ENCODE results near the gene CDH1.
"Not testable (repeated sequence)": the region's sequence is repeated elsewhere in the genome, so short reads cannot be mapped to it uniquely, and the experiment has no call there.

CDH1 gene

GRCh38 chr16:68737046-68737729 is at the start of gene CDH1:
TSS of gene CDH1 (plus strand) at chr16:68737292. CDS start at chr16:68737416, 124 bp downstream.
- no peak for DNase-seq (ENCODE audit: low read depth)

GRCh38 chr16:68689921-68690320 is 47.2 kb upstream of the CDH1 start:
- DNase-seq (ENCODE audit: low read depth): no peak

DNA sequence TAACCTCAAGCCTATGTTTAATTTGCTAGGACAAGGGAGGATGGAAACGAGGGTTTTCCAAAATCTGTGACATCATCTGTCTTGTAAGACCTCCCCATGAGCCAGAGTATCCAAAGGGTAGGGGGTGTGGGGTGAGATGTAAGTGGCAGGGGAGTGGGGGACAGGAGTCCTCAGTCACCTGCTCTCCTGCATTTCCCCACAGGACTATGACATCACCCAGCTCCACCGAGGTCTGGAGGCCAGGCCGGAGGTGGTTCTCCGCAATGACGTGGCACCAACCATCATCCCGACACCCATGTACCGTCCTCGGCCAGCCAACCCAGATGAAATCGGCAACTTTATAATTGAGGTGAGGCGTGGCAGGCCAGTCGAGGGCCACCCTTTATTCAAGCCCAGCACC is 41.5 kb upstream of the CDH1 start:
- no peak for DNase-seq (ENCODE audit: low read depth)

DNA sequence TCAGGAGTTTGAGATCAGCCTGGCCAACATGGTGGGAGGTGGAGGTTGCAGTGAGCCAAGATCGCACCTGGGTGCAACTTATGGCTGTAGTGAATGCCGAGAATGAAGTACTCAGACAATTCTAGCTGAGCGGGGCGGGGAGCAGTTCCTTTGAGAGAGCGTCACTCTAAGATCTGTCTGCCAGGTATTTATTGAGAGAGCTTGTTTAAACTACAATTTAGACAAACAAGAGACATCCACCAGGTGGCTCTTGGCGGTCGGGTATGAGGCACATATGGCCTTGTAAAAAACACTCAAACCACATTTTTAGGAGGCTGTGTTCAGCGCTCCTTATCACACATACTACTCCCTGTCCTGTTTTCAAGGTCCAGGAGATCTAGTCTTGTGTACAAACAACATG is 40.6 kb upstream of the CDH1 start:
- no peak for DNase-seq (ENCODE audit: low read depth)

DNA sequence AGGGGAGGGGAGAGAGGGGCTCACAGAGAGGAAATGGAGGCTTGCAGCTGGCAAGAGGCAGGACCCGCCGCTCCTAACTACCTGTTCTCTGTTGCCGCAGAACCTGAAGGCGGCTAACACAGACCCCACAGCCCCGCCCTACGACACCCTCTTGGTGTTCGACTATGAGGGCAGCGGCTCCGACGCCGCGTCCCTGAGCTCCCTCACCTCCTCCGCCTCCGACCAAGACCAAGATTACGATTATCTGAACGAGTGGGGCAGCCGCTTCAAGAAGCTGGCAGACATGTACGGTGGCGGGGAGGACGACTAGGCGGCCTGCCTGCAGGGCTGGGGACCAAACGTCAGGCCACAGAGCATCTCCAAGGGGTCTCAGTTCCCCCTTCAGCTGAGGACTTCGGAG is 39.0 kb upstream of the CDH1 start:
- DNase-seq (ENCODE audit: low read depth): no peak

GRCh38 chr16:68700120-68700519 is 37.0 kb upstream of the CDH1 start:
- no peak for DNase-seq (ENCODE audit: low read depth)

- no peak for DNase-seq (ENCODE audit: low read depth)
Measured at GRCh38 chr16:68700831-68701230, 36.3 kb upstream of the CDH1 start.

DNA sequence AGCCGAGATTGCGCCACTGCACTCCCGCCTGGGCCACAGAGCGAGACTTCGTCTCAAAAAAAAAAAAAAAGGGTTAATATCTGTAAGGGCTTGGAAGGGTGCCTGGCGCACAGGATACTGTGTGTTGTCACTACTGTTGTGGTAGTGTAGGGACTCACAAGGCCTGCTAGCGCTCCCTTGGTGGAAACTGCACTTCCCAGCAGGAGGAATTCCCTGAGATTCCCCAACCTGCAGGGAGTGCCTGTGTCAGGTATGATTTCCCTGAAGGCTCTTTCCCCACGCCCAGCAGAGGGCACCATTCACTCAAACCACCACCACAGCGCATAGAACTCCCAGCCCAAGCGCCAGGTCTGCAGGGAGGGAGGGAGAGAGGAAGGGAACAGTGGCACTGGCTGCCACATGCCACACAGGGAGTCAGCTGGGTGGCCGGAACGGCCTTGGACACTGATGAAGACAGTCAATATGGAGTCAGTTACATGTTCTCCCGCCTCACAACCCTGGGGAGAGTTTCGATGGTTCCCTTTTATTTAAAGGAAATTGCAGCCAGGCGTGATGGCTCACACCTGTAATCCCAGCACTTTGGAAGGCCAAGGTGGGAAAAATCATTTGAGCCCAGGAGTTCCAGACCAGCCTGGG is 32.7 kb upstream of the CDH1 start:
- DNase-seq (ENCODE audit: low read depth): peak; percentile 9

DNA sequence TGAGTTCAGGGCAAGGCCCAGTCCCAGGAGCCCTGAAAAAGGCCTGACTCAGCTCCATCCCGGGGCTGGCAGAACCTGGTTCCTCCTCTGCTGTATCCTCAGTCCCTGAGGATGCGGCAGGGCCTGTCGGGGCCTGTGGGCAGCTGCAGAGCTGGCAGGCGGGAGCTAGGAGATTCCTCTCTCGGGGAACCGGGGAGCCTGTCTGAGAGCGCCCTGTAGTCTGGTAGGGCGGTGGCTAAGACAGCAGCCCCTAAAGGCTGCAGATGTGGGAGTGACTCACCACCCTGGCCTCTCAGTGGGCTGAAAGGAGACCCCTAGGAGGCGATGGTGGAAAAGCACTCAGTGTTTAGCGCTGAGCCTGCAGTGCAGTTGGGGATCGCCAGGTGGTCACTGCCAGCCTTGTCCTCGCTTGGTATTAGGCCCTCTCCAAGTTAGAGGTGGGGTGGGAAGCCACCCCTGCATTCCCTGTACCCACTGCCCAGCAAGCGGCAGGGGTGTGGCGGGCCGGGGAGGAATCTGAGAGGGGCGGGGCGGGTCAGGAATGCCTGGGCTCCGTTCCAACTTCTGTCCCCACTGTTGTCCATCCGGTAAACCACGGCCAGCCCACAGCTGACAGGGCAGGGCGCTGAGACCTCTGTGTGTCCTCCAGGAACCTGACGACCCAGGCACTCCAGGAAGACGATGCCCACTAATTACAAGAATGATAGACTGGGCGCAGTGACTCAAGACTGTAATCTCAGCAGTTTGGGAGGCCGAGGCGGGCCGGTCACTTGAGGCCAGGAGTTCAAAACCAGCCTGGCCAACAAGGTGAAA is 29.5 kb upstream of the CDH1 start:
- no peak for DNase-seq (ENCODE audit: low read depth)

GRCh38 chr16:68710211-68710610 is 26.9 kb upstream of the CDH1 start:
- no peak for DNase-seq (ENCODE audit: low read depth)

DNA sequence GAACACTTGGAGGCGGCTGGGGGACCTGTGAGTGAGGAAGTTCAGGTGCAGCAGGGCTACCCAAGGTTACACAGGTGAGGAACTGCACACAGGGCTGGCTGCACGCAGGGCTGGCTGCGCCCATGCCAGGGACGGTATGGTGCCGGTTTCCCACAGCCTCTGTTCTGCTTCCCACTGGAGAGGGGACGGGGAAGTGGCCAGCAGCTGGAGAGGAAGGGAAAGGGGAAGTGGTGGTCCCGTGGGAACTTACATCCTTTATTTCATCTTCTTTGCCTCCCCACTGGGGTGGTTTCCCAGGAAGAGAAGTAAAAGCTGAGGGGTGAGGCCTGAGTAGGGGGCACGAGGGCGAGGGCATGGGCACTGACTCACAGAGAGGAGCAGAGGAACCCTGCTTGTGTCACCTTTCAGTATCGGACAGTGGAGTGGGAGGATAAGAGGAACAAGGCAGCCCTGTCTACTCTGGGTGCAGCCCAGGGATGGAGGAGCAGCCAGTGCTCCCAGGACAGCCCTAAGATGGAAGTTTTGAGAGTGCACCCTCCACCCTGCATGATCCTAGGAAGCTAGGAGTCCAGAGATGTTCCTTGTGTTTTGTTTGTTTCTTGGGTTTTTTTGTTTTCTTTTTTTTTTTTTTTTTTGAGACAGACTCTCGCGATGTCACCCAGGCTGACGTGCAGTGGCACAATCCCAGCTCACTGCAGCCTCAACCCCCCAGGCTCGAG is 25.5 kb upstream of the CDH1 start:
- DNase-seq (ENCODE audit: low read depth): no peak

DNA sequence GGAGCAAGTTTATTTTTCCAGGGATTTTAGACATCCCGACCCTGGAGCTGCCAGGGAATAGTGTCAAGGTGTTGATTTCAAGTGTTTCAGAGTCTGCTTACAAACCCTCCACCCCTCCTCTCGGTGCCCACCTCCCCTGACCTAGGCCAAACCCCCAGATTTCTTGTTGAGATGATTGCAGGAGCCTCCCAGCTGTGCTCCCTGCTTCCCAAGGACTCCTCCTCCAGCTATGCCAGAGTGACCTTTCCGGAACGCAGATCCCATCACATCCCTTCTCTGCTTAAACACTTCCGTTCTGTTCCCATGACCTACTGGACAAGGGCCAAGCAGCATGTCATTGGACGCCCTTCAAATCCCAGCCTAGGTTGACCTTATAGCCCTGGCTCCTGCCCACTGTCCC is 23.7 kb upstream of the CDH1 start:
- DNase-seq (ENCODE audit: low read depth): no peak

DNA sequence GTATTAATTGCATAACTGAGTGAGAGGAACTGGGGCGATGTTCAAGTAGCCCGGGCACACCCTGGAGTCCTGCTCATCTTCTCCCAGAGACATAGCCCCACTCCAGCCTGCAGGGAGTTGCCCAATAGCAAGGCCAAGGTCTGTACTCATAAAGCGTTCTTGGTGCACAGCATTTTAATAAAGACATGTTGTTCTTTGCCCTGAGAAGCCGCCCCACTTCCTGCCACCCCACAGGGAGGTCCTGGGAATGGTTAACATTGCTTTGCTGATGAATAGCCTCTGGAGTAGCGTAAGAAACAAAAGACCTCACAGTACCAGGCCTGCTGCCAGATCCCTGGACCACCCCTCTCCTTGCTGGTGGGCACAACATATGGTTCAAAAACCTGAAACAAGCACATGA is 21.6 kb upstream of the CDH1 start:
- DNase-seq (ENCODE audit: low read depth): no peak

DNA sequence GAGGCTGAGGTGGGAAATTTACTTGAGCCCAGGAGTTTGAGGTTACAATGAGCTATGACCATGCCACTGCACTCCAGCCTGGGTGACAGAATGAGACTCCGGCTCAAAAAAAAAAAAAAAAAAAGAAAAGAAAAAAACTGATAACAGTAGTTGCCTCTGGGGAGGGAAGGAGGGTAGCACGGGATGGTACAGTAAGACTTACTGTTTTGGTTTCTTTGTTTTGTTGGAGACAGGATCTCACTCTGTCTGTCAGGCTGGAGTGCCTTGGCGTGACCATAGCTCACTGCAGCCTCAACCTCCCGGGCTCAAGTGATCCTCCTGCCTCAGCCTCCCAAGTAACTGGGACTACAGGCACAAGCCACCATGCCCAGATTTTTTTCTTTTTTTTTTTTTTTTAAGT is 20.6 kb upstream of the CDH1 start:
- DNase-seq (ENCODE audit: low read depth): not testable (repeated sequence)

DNA sequence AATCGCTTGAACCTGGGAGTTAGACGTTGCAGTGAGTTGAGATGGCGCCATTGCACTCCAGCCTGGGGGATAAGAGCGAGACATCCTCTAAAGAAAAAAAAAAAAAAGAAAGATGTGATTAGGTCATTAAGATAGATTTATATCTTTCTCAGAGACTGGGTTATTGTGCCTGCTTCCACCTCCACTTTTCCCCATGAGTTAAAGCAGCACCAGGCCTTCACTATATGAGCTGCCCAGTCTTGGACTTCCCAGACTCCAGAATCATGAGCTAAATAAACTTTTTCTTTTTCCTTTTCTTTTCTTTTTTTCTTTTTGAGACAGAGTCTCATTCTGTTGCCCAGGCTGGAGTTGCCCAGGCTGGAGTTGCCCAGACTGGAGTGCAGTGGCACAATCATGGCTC is 19.4 kb upstream of the CDH1 start:
- no peak for DNase-seq (ENCODE audit: low read depth)

GRCh38 chr16:68718590-68718989 is 18.5 kb upstream of the CDH1 start:
- DNase-seq (ENCODE audit: low read depth): no peak

DNA sequence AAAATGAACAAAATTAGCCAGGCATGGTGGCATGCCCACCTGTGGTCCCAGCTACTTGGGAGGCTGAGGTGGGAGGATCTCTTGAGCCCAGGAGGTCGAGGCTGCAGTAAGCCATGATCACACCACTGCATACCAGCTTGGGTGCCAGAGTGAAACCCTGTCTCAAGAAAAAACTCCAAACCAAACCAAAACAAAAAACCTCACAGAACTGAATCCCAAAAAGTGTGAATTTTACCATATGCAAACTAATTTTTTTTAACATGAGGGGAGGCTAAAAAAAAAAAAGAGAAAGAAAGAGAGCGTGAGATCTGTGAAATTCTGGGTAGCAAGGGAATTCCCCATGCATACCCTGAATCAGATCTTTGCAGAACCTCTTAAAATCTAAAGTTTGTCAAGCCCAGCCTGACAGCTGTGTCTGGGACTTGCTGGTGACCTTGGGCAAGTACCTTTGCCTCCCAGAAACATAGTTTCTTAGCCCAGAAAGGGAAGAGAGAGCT is 17.1 kb upstream of the CDH1 start:
- no peak for DNase-seq (ENCODE audit: low read depth)

GRCh38 chr16:68722119-68723024 is 14.7 kb upstream of the CDH1 start:
- no peak for DNase-seq (ENCODE audit: low read depth)

GRCh38 chr16:68724797-68725196 is 12.3 kb upstream of the CDH1 start:
- DNase-seq (ENCODE audit: low read depth): no peak

GRCh38 chr16:68728523-68728922 is 8.6 kb upstream of the CDH1 start:
- no peak for DNase-seq (ENCODE audit: low read depth)

- no peak for DNase-seq (ENCODE audit: low read depth)
Measured at GRCh38 chr16:68731637-68732036, 5.5 kb upstream of the CDH1 start.
